Hepatocyte (in vitro differentiated cells): Measurements from ENCODE around the gene MON2.

ENCODE experiments used
- EZH2 ChIP-seq: fragments of 200-600 bp; sonication (generic); IDR thresholded peaks from 2 replicates; pipeline ENCODE4 v1.6.1; 2016; ENCODE audit warnings: antibody characterized with exemption, mild to moderate bottlenecking, borderline replicate concordance
- TF ChIP-seq, protein P1 (sequence below): fragments of 200-600 bp; sonication (generic); IDR thresholded peaks from 2 replicates; pipeline ENCODE4 v1.5.1; 2016; ENCODE audit warnings: antibody characterized with exemption, mild to moderate bottlenecking; ENCODE audit not compliant: poor library complexity

DNA sequence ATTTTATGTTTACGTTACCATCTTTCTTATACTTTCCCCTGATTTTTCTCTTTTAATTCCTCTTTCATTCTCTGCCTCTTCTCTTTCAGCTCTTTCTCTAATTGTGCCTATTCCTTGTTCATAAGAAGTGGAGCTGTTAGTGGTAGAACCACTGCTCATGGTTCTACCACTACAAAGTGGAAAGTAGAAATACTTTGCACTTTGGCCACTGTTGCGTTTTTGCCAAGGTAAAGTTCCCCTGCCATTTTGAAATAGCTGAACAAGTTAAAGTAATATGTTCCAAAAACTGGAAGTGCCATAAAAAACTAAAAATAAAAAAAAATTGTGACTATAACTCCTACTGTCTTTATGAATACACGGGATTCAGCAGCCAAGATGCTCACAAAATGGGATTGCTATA, 130.6 kb downstream of the MON2 start:
- TF ChIP-seq, protein P1, sequence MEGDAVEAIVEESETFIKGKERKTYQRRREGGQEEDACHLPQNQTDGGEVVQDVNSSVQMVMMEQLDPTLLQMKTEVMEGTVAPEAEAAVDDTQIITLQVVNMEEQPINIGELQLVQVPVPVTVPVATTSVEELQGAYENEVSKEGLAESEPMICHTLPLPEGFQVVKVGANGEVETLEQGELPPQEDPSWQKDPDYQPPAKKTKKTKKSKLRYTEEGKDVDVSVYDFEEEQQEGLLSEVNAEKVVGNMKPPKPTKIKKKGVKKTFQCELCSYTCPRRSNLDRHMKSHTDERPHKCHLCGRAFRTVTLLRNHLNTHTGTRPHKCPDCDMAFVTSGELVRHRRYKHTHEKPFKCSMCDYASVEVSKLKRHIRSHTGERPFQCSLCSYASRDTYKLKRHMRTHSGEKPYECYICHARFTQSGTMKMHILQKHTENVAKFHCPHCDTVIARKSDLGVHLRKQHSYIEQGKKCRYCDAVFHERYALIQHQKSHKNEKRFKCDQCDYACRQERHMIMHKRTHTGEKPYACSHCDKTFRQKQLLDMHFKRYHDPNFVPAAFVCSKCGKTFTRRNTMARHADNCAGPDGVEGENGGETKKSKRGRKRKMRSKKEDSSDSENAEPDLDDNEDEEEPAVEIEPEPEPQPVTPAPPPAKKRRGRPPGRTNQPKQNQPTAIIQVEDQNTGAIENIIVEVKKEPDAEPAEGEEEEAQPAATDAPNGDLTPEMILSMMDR = no peak
- TF ChIP-seq EZH2 = no peak
